HG03469 (cell line): ENCODE measurements around the gene HES1.

Source experiments
- ATAC-seq: cut with Tn5 transposase; IDR thresholded peaks from one replicate; pipeline ENCODE4 v1.9.1; 2021; ENCODE audit warnings: mild to moderate bottlenecking, moderate library complexity, moderate number of reproducible peaks; ENCODE audit not compliant: unreplicated experiment

HES1 gene

GRCh38 chr3:194101592-194102432 is 34.1 kb upstream of the HES1 start:
- ATAC-seq: no peak

- ATAC-seq: no peak
Measured at GRCh38 chr3:194102436-194102835, 33.5 kb upstream of the HES1 start.

- peak; percentile 25 for ATAC-seq
Measured at GRCh38 chr3:194103505-194103904, 32.4 kb upstream of the HES1 start.

GRCh38 chr3:194103983-194104751 is 31.8 kb upstream of the HES1 start:
- ATAC-seq: peak; percentile 32

GRCh38 chr3:194105292-194105691 is 30.7 kb upstream of the HES1 start:
- ATAC-seq: no peak

- ATAC-seq: no peak
Measured at GRCh38 chr3:194107107-194107506, 28.8 kb upstream of the HES1 start.

- ATAC-seq: no peak
Measured at GRCh38 chr3:194109192-194109863, 26.6 kb upstream of the HES1 start.

GRCh38 chr3:194110483-194110882 is 25.5 kb upstream of the HES1 start:
- no peak for ATAC-seq

- ATAC-seq: no peak
Measured at GRCh38 chr3:194111336-194111735, 24.6 kb upstream of the HES1 start.

- no peak for ATAC-seq
Measured at GRCh38 chr3:194112120-194113106, 23.5 kb upstream of the HES1 start.

GRCh38 chr3:194114123-194114522 is 21.8 kb upstream of the HES1 start:
- no peak for ATAC-seq

- ATAC-seq: no peak
Measured at GRCh38 chr3:194117104-194117845, 18.7 kb upstream of the HES1 start.

- no peak for ATAC-seq
Measured at GRCh38 chr3:194118920-194119319, 17.0 kb upstream of the HES1 start.

GRCh38 chr3:194119831-194120590 is 15.9 kb upstream of the HES1 start:
- ATAC-seq: no peak

- no peak for ATAC-seq
Measured at GRCh38 chr3:194120789-194121770, 14.9 kb upstream of the HES1 start.

GRCh38 chr3:194121891-194122631 is 13.9 kb upstream of the HES1 start:
- no peak for ATAC-seq

GRCh38 chr3:194123726-194124125 is 12.2 kb upstream of the HES1 start:
- ATAC-seq: no peak
